ENCODE measurements around the gene AFF3.
"Not testable (repeated sequence)": the region's sequence is repeated elsewhere in the genome, so short reads cannot be mapped to it uniquely, and the experiment has no call there.

AFF3 gene

GRCh38 chr2:99737537-99737936, 404.9 kb downstream of the AFF3 start:
- DNase-seq (ENCODE audit: low spot score), result no peak

GRCh38 chr2:99735753-99736152, 406.6 kb downstream of the AFF3 start:
- no peak for DNase-seq (ENCODE audit: low spot score)

DNA sequence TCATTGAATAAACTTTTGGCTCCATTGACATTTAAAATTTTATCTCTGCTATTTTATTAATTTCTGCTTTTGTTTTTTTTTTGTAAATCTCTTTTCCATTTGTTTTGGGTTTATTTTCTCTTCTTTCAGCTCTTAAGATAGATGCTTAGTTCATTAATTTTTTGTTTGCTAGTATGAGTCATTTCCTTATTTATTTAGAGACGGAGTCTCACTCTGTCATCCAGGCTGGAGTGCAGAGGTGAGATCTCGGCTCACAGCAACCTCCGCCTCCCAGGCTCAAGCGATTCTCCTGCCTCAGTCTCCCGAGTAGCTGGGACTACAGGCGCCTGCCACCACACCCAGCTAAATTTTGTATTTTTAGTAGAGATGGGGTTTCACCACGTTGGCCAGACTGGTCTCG, 407.1 kb downstream of the AFF3 start:
- DNase-seq (ENCODE audit: low spot score), result not testable (repeated sequence)

DNA sequence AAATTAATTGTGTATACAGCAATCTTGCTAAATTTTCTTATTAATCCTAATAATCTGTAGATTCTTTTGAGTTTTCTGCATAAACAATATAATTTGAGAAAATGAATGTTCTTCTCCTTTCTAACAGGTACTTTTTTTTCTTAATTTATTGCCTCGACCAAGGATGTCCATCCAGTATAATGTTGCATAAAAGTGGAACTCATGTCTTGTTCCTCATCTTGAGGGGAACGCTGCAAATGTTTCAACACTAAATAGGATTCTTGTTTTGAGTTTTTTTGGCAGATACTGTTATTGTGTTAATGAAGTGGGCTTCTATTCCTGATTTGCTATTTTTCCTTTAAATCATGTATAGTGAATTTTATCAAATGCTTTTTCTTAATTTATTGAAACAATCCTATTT, 408.2 kb downstream of the AFF3 start:
- no peak for DNase-seq (ENCODE audit: low spot score)

GRCh38 chr2:99729104-99730025, 413.0 kb downstream of the AFF3 start:
- no peak for DNase-seq (ENCODE audit: low spot score)

DNA sequence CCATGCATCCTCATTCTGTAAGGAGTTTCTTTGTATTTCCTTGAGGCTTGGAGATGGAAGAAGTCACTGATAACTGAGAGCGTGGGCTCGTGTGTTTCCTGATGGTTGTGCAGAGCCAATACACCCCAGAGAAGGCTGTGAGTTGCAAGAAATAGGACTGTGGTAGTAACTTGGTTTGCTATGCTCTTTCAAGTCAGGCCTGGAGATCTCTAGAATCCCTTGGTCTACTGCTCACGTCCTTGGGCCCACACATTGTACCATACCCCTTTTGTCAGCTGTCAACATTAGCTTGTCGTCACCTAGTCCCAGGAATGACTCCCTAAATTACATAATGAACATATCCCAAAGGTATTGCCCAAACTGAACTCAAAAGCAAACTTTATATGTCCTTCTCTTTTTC, 414.2 kb downstream of the AFF3 start:
- no peak for DNase-seq (ENCODE audit: low spot score)

GRCh38 chr2:99727199-99727598, 415.2 kb downstream of the AFF3 start:
- no peak for DNase-seq (ENCODE audit: low spot score)

DNA sequence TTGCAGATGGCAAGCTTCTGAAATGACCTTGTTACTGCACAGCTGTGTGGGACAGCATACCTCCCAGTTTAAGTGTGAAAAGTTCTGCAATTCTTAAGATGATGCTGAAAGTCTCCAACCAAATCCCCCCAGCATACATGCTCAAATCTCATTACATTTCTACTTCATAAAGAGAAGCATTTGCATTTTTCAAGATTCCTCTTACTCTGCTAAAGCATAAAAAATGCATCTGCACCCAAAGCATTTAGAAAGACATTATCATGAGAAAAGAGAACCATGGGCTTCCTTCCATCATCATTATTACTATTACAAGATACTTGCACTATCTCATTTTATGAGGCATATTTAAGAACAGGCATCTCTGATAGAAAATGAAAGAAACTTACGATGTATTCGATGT, 415.7 kb downstream of the AFF3 start:
- no peak for DNase-seq (ENCODE audit: low spot score)

DNA sequence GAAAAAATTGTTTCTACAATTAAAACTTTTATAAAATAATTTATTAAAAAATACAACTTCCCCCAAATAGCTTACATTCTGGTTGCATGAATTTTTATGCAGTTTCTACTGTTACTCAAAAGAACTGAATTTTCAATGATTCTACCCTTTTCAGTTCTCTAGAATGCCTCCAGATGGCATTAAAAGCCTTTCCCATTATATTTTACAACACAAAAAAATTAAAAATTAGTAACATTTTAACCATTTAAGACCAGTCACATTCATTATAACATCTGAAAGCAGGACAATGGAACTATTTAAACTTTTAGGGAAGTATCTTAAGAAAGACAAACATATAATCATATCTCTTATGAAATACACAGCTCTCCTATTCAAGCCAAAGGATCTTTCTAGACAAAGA, 416.6 kb downstream of the AFF3 start:
- DNase-seq (ENCODE audit: low spot score), result no peak

GRCh38 chr2:99722476-99722875, 419.9 kb downstream of the AFF3 start:
- no peak for DNase-seq (ENCODE audit: low spot score)

GRCh38 chr2:99719102-99719501, 423.3 kb downstream of the AFF3 start:
- DNase-seq (ENCODE audit: low spot score), result no peak

DNA sequence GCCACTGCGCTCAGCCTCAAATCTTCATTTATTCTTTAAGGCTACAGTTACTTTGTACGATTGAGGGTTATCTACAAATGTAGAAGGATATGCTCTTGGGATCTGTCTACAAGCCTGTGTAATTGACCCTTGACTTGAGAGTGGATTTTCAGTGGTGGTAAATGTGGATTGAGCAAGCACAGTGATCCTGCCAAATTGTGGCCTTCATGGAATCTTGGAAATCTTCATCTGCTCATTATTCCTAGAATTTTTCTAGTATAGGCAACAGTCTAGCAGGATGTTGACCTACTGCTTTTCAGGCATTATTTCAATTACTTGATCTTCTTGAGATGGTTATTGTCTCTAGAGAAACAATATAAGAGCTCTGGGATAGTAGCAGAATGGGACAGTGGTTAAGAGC, 426.4 kb downstream of the AFF3 start:
- no peak for DNase-seq (ENCODE audit: low spot score)

DNA sequence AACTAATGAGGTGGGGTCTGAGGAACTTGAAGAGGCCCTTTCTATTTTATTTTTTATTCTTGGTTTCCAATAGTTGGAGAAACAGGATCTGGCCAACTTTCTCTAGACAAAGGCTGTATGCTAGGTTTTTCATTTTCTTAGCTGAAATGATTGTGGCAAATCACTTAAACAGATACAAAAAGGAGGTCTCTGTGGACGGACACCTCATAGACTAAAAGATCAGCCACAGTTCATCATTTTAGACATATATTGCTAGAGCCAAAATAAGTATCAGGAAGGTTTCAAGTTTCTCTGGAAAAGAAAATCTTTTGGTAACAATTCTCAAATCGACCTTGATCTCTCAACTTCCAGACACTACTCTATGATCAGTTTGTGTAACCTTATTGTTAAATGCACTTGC, 428.0 kb downstream of the AFF3 start:
- no peak for DNase-seq (ENCODE audit: low spot score)

DNA sequence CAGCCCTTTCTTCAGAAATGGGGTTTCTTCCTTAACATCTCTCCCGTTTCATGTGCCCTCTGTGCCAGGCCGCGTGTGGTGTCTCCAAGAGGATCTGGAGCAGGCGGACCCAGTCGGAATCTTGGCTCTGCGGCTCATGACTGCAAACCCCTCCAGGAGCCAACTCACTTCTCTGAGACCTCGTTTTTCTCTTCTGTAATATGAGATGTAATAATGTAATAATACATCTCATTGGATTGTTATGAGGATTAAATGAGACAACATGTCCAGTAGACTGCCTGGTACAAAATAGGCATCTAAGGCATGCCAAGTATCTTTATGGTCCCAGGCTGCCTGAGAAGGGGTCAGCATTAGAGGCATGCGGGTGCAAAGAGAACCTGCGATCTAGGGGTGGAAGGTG, 431.2 kb downstream of the AFF3 start:
- DNase-seq (ENCODE audit: low spot score), result no peak

- no peak for DNase-seq (ENCODE audit: low spot score)
These were observed 431.7 kb downstream of the AFF3 start for GRCh38 chr2:99710721-99711120.

DNA sequence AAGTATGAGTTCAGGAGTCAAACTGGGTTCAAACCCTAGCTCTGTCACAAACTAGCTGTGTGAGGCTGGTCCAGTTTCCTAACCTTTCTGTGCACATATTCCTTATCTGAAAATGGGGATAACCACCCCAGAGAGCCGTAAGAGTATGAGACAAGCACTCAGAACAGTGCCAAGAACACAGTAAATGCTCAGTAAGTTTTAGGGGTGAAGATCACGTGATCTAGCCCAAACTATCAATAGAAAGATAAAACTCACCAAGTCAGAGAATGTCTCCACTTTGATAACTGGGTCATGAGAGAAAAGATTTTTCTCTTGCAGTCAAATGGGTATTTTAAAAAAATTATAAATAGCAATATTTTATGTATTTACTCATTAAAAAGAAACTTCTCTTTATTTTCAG, 433.2 kb downstream of the AFF3 start:
- DNase-seq (ENCODE audit: low spot score), result no peak

DNA sequence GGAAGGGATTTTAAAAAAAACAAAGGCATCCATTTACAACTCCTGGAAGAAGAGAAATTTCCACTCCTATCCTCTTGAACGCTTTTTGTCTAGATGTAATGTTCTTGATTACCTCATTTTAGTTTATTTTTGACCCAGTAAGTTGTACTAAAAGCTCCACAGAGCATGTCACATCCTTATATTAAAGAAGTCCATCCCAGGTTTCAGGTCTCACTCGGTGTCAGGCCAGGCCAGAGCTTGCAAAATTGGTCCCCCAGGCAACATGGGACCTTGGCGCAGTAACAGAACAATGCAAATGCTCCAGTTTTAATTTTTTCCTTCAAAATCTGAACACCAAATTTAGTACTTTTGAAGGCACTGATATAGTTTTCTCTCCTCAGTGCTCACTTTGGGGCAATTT, 434.2 kb downstream of the AFF3 start:
- DNase-seq (ENCODE audit: low spot score), result no peak

DNA sequence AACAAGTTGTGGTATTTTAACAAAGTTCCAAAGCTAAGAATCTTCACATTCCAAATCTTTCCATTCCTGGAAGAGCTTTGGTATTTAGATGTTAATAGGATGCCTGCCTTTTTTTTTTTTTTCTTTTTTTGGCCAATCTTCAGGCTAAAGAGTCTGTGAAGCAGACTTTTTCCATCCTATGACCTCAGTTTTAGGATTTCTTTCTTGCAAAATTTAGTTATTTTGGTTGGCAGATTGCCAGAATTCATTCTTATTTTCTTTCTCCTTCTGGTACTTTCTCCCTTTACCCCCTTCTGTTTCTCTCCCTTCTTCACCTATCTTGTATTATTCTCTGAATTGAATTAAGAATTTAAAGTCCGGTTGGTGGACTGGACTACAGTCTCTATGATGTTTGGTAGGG, 434.8 kb downstream of the AFF3 start:
- no peak for DNase-seq (ENCODE audit: low spot score)

GRCh38 chr2:99706735-99707134, 435.7 kb downstream of the AFF3 start:
- DNase-seq (ENCODE audit: low spot score), result no peak

GRCh38 chr2:99701503-99701902, 440.9 kb downstream of the AFF3 start:
- no peak for DNase-seq (ENCODE audit: low spot score)

DNA sequence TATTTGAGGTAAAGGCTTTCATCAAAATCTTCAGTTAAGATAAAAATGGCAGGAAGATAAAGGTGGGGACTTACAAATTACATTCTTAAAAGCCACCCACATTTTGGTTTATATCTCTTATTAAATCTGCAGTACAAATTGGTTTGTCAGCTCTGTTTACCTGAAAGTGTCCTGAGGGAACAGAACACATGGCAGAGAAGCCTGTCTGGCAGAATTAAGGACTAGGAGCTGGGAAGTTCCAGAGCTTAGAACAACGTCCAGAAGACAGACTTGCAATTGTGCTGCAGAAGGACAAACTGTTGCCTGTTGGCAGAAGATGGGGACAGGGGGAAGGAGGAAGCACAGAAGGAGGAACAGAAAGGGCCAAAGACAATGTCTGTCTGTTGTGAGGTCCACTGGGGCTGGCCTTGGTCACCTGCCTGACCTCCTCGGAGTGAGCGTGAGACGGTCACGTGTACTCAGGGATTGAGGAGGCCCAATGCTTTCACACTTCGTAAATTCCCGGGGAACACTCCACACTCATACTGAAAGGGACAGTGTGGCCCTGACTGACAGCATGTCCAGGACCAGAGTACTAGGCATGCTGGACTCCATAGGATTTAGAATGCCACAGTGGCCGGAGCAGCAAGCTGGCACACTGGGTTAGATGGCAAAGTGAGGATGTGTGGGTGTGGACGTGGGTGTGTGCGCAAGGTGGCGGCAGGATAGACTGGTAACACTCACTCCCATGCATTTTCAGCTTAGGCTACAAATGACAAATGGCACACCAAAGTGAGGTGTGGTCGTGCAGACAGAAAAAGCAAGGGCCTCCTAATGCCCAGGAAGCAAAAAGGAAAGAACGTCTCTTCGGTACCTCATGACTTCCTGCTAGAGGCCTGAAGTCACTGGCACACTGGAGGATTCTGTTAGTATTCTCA, 441.6 kb downstream of the AFF3 start:
- DNase-seq (ENCODE audit: low spot score), result no peak

- DNase-seq (ENCODE audit: low spot score), result no peak
These were observed 443.5 kb downstream of the AFF3 start for GRCh38 chr2:99698896-99699295.

All from ecto neural progenitor cell (in vitro differentiated cells).